Measurements from ENCODE around the gene HMSD. TPM values are rescaled to one million over a fixed set of nuclear protein-coding genes. Genes with fewer than 3 reads are reported as not detected.

HMSD gene
- total and polyA plus RNA-seq, 2 of the 4 experiments (the other 2 are of a cell fraction): 0.17 to 0.36 TPM

DNA sequence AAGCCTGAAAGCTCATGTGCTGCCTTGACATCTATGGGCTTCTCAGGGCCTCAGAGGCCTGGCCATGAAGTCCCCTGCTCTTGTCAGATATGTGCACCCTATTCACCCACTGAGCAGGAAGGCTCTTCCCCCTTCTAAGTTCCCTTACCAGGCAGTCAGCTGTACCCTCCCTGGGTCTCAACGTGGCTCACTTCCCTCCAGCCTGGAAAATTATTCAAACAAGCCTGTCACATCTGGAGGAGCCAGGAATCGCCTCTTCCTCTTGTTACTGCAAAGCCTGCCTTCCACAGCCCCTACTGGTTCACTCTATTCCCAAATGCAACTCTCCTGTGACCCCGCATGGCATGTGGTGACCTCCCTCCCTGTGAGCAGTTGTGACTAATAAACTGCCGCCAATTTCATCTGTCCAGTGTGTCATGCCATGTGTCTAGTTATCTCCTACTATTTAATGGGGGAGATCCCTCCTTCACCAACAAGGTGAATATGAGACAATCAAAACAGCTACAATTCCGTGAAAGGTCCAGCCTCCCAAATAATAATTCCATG lies 12.4 kb downstream of the HMSD start:
- H4K5ac ChIP-seq (ENCODE audit: low read depth, low read length): no peak overlapping the region
- H2BK120ac ChIP-seq (ENCODE audit: low read depth, low read length): no peak overlapping the region
- H4K91ac ChIP-seq (ENCODE audit: insufficient read depth, low read depth, low read length): no peak overlapping the region
- no peak overlapping the region for H3K4me3 ChIP-seq (ENCODE audit: insufficient read depth, low read depth, low read length)
- dilution Hi-C loops (cut with HindIII; ENCODE audit: low sequenced_read_pairs, unreplicated experiment): no loop called here
- H3K9me3 ChIP-seq (ENCODE audit: control insufficient read depth, insufficient read depth, low read length): no peaks in the 10 kb centered on the region
- no peaks in the 10 kb centered on the region for H3K4me1 ChIP-seq (ENCODE audit: control insufficient read depth, insufficient read depth, low read length)
- ChIA-PET CTCF (interaction anchor here (0.8 to 1.2 kb wide), 2 partner anchors 14 to 33 kb away, joined by 3 to 4 read pairs; no protein-coding TSS in a partner anchor), POLR2A (ENCODE audit: unreplicated experiment) (no interaction called here)
- no peak overlapping the region for H2BK15ac ChIP-seq (ENCODE audit: low read depth, low read length)
- H3K36me3 ChIP-seq (ENCODE audit: control insufficient read depth, insufficient read depth, low read length): no peaks in the 10 kb centered on the region
- H3K79me1 ChIP-seq (ENCODE audit: low read depth in 1 of 2, low read length in 2 of 2): no peaks in the 10 kb centered on the region
- DNase-seq: no peak
- no peak overlapping the region for H3K14ac ChIP-seq (replicated peaks; ENCODE audit: low read depth, low read length)
- no peak overlapping the region for H2AK9ac ChIP-seq (replicated peaks; ENCODE audit: low read depth, low read length, poor library complexity)
- no peak overlapping the region for H3K23ac ChIP-seq (ENCODE audit: low read depth, low read length)
- no peak overlapping the region for H3K4ac ChIP-seq (ENCODE audit: low read depth, low read length)
- no peaks in the 10 kb centered on the region for H4K20me1 ChIP-seq (ENCODE audit: insufficient read depth, low read length)
- H2AFZ ChIP-seq (replicated peaks; ENCODE audit: low read length, poor library complexity): no peak overlapping the region
- intact Hi-C loops (cut with micrococcal nuclease): no loop called here
- no peak overlapping the region for H3K9ac ChIP-seq (ENCODE audit: low read depth, low read length)
- H3K18ac ChIP-seq (ENCODE audit: low read depth, low read length): no peak overlapping the region
- no TSS peak for BruUV-seq (replicated peaks)
- no peak overlapping the region for H2BK20ac ChIP-seq (ENCODE audit: low read depth, low read length)
- no peak overlapping the region for H3K27ac ChIP-seq (ENCODE audit: insufficient read depth, low read length)
- no peak for ATAC-seq (ENCODE audit: low read depth)
- H3K4me2 ChIP-seq (ENCODE audit: low read depth, low read length): no peak overlapping the region
- no peak overlapping the region for H3K56ac ChIP-seq (ENCODE audit: extremely low read depth, insufficient read depth, low read length)
- H3K27me3 ChIP-seq (ENCODE audit: control insufficient read depth, insufficient read depth, low read length): peaks cover 26% of the 10 kb centered on the region
- H2AK5ac ChIP-seq (ENCODE audit: low read depth, low read length): no peak overlapping the region
- H3K9me1 ChIP-seq (ENCODE audit: insufficient read depth, low read length): no peaks in the 10 kb centered on the region
- in situ Hi-C loops (cut with MboI; ENCODE audit: low sequenced_read_pairs): no loop called here
- H4K8ac ChIP-seq (ENCODE audit: low read depth in 2 of 2, low read length in 2 of 2): no peak overlapping the region
- WGBS, 2 experiments (ENCODE audit: extremely low coverage in 2 of 2, insufficient read length in 1 of 2): no CpG with 5 or more reads among the region's 5 CpGs
- TF ChIP-seq MAFK (IDR thresholded peaks at IDR 0.05; ENCODE audit: low read depth, low read length) (no peak), RCOR1 (IDR thresholded peaks at IDR 0.05; ENCODE audit: insufficient replicate concordance, low read length) (no peak)
- no peak overlapping the region for H2BK5ac ChIP-seq (ENCODE audit: low read depth, low read length, poor library complexity, severe bottlenecking)

Measured in IMR-90 (cell line).